OCI-LY3 (cell line): ENCODE data around the gene ZNF423.

ENCODE experiments used
- CTCF ChIP-seq: fragments of 200-600, 300-600 bp; sonication (generic); IDR thresholded peaks from 2 replicates; pipeline ENCODE4 v1.5.1; 2014; ENCODE audit warnings: antibody characterized with exemption, low read length, low read depth
- EZH2phosphoT487 ChIP-seq: fragments of 200-600 bp; shearing (Covaris generic); IDR thresholded peaks from 2 replicates; pipeline ENCODE4 v1.6.1; 2018; ENCODE audit warnings: antibody characterized with exemption, mixed run types, low read depth

GRCh38 chr16:49809062-49809461, 46.9 kb downstream of the ZNF423 start:
- TF ChIP-seq CTCF (no peak), EZH2phosphoT487 (no peak)
